IPS-15b (cell line): ENCODE measurements around the gene CCR4.
"Not testable (repeated sequence)": the region's sequence is repeated elsewhere in the genome, so short reads cannot be mapped to it uniquely, and the experiment has no call there.

Experiments
- H3K27me3 ChIP-seq: one replicate; pipeline ENCODE4 v1.6.1; 2013; ENCODE audit warnings: low read length; ENCODE audit not compliant: control insufficient read depth, insufficient read depth
- H3K36me3 ChIP-seq: one replicate; pipeline ENCODE4 v1.6.1; 2013; ENCODE audit warnings: low read length; ENCODE audit not compliant: control insufficient read depth, insufficient read depth
- H3K4me1 ChIP-seq: one replicate; pipeline ENCODE4 v1.6.1; 2013; ENCODE audit warnings: mild to moderate bottlenecking, low read length; ENCODE audit not compliant: control insufficient read depth, insufficient read depth
- H3K4me3 ChIP-seq: one replicate; pipeline ENCODE4 v1.5.1; 2013; ENCODE audit warnings: low read depth, low read length
- H3K9ac ChIP-seq: one replicate; pipeline ENCODE4 v1.6.1; 2013; ENCODE audit warnings: low read depth, mild to moderate bottlenecking, low read length
- H3K9me3 ChIP-seq: one replicate; pipeline ENCODE4 v1.6.1; 2013; ENCODE audit warnings: mild to moderate bottlenecking, low read length; ENCODE audit not compliant: control insufficient read depth, insufficient read depth

CCR4 gene

DNA sequence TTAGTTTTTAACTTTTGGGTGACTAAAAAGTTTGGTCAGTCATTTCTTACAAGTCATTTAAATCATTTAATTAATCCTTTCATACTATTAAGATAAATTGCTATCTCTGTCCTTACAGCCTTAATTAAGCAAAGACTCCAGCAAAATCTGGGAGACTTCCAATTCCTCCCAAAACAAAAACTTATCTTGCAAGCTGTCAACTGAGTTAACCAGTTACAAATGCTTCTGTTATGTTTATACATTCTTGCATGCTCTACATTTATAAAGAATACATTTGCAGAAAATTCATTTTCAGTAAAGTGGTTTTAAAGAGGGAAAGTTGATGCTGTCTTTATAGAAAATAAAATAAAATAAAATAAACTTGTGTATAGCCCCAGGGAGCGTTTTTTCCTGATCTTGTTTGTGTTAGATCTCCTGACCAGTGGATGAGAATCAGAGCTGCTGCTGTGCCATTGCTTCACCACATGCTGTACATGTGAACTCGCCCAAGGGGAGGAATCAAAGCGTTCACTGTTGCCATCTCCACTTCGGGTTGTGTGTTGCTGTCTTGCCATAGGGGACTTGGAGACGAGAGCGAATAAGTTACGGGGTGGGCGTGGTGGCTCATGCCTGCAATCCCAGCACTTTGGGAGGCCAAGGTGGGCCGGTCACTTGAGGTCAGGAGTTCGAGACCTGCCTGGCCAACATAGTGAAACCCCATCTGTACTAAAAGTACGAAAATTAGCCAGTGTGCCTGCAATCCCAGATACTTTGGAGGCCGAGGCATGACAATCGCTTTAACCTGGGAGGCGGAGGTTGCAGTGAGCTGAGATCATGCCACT, 5.5 kb downstream of the CCR4 start:
- no peak overlapping the region for H3K4me3 ChIP-seq
- H3K4me1 ChIP-seq = no peaks in the 10 kb centered on the region
- H3K36me3 ChIP-seq = no peaks in the 10 kb centered on the region
- H3K27me3 ChIP-seq = no peaks in the 10 kb centered on the region
- H3K9me3 ChIP-seq = no peaks in the 10 kb centered on the region
- no peak overlapping the region for H3K9ac ChIP-seq

DNA sequence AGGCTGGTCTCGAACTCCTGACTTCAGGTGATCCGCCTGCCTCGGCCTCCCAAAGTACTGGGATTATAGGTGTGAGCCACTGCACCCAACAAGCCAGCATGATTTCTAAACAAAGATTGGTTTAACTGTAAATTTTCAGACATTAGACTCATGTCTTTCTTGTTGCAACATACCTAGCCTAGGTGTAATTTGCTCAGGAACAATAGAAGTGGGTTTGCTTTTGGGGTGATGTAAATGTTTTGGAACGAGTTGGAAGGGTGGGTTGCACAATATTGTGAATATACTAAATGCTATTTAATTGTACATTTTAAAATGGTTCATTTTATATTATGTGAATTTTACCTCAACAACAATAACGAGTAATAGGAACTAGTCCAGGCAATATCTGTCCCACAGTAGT, 7.1 kb downstream of the CCR4 start:
- Histone ChIP-seq H3K9ac (no peak overlapping the region), H3K9me3 (no peaks in the 10 kb centered on the region), H3K27me3 (no peaks in the 10 kb centered on the region), H3K36me3 (no peaks in the 10 kb centered on the region), H3K4me3 (no peak overlapping the region), H3K4me1 (no peaks in the 10 kb centered on the region)

DNA sequence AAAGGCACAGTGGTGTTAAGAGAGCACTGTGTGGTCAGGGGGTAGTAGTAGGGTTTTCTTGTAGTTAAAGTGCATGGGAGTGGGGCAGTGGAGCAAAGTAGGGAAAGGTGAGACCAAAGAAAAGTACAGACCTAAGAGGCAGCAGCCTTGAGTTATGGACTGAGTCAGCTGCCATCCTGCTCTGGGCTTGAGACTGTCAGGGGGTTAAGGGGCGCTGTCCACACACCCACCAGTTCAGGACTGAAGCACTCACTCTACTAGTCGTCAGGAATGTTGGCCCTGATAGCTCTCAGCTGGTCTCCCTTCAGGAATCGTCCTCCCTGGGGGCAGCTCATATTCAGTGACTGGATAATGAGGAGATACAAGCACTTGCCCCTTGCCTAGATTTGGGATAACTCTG, 7.9 kb downstream of the CCR4 start:
- Histone ChIP-seq H3K4me3 (no peak overlapping the region), H3K27me3 (no peaks in the 10 kb centered on the region), H3K4me1 (no peaks in the 10 kb centered on the region), H3K36me3 (no peaks in the 10 kb centered on the region), H3K9me3 (no peaks in the 10 kb centered on the region), H3K9ac (no peak overlapping the region)

DNA sequence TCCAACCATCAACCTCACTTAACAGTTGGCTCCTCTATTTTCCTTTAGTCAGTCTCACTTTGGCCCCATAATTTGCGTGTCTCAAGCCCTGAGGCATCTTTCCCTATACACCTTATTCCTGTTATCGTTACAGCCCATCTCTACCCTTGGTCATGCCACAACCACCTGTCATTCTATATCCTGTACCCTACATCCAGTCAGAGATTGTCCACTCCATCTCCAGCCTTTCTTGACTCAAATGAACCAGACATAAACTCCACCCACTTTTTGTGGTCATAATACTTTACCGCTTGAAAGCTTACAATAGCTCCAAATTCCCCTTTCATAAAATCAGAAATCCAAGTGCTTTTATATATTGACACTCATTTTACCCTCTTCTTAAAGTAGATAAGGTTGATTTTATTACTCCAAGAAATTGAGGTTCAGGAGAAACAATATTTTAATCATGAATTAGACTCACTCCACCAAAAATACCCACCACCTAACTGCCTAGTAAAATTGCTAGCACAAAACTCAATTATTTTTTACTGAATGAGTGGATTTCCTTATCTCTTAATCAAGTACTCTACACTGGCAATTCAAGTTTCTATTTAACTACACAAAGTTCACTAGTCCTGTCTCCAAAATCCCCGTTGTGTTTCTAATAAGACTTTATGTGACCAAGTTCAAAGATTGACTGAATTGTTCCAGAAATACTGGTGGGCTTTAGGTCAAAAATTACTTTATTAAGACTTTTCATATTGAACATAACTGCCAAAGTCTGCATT, 9.1 kb downstream of the CCR4 start:
- Histone ChIP-seq H3K4me3 (no peak overlapping the region), H3K27me3 (no peaks in the 10 kb centered on the region), H3K4me1 (no peaks in the 10 kb centered on the region), H3K9ac (no peak overlapping the region), H3K36me3 (no peaks in the 10 kb centered on the region), H3K9me3 (peaks cover under 1% of the 10 kb centered on the region)

DNA sequence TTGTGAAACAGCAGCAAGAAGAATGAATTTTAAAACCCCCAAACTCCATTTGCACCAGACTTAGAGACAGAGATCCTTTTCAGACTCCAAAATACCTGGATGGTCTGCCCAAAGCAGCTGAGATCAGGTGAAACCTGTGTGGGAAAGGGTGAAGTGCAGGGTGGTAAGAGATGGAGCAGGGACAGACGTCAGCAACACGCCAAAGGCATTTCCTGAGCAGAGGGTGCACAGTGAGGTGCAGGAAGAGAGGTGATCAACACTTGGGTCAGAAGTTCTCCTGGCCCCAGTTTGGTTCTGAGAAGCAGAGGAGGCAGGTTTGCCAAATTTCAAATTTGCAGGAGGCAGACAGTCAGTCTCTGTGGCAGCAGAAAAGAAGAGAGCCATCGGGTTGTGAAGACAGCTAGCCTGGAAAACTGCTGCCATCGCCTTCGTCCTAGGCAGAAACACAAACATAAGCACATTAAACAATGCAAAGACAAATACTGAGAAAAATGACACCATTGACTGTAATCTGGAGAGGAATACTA, 9.8 kb downstream of the CCR4 start:
- no peak overlapping the region for H3K9ac ChIP-seq
- H3K27me3 ChIP-seq = no peaks in the 10 kb centered on the region
- H3K4me1 ChIP-seq = no peaks in the 10 kb centered on the region
- no peaks in the 10 kb centered on the region for H3K36me3 ChIP-seq
- H3K4me3 ChIP-seq = no peak overlapping the region
- H3K9me3 ChIP-seq = peaks cover 7% of the 10 kb centered on the region

DNA sequence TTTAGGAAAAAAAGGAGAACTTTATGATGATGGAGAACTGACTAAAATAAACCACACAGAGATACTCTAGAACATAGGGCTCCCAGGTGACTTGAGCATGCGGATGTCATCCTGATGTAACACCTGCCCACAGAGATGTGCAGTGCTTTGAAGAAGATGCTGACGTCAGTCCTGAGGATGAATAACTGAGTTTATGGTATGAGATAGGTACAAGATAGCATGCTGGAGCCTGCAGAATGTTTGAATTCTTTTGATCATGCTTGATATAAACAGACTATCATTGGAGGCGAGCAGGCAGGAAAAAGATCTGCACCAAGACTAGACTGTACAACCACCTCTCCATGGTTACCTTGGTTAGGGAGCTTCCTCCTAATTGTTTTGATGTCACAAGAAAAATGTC, 12.4 kb downstream of the CCR4 start:
- Histone ChIP-seq H3K27me3 (no peaks in the 10 kb centered on the region), H3K9me3 (peaks cover 7% of the 10 kb centered on the region), H3K9ac (no peak overlapping the region), H3K4me1 (no peaks in the 10 kb centered on the region), H3K4me3 (no peak overlapping the region), H3K36me3 (no peaks in the 10 kb centered on the region)

DNA sequence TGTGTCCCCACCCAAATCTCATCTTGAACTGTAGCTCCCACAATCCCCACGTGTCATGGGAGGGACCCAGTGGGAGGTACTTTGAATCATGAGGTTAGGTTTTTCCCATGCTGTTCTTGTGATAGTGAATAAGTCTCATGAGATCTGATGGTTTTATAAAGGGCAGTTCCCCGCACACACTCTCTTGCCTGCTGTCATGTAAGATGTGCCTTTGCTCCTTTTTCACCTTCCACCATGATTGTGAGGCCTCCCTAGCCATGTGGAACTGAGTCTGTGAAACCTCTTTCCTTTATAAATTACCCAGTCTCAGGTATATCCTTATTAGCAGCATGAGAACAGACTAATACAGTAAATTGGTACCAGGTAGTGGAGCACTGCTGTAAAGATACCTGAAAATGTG, 13.3 kb downstream of the CCR4 start:
- not testable (repeated sequence) for H3K4me1 ChIP-seq, H3K9me3 ChIP-seq, H3K27me3 ChIP-seq, H3K9ac ChIP-seq, H3K36me3 ChIP-seq, H3K4me3 ChIP-seq

DNA sequence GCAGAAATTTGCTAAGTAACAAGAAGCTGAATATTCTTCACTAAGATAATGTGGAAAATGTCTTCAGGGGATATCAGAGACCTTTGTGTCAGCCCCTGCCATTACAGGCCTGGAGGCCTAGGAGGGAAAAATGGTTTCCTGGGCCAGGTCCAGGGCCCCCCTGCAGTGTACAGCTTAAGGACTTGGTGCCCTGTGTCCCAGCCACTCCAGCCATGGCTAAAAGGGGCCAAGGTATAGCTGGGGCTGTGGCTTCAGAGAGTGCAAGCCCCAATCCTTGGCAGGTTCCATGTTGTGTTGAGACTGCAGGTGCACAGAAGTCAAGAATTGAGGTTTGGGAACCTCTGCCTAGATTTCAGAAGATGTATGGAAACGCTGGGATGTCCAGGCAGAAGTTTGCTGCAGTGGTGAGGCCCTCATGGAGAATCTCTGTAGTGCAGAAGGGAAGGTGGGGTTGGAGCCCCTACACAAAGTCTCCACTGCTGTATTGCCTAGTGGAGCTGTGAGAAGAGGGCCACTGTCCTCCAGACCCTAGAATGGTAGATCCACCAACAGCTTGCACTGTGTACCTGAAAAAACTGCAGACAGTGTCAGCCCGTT, 14.3 kb downstream of the CCR4 start:
- not testable (repeated sequence) for H3K4me3 ChIP-seq, H3K9me3 ChIP-seq, H3K9ac ChIP-seq, H3K4me1 ChIP-seq, H3K36me3 ChIP-seq, H3K27me3 ChIP-seq

DNA sequence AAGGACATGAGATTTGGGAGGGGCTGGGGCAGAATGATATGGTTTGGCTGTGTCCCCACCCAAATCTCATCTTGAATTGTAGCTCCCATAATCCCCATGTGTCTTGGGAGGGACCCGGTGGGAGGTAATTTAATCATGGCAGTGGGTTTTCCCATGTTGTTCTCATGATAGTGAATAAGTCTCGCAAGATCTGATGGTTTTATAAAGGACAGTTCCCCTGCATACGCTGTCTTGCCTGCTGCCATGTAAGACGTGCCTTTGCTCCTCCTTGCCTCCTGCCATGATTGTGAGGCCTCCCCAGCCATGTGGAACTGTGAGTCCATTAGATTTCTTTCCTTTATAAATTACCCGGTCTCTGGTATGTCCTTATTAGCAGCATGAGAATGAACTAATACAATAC, 15.2 kb downstream of the CCR4 start:
- H3K9ac ChIP-seq, H3K27me3 ChIP-seq, H3K9me3 ChIP-seq, H3K4me3 ChIP-seq, H3K4me1 ChIP-seq, H3K36me3 ChIP-seq: not testable (repeated sequence)

DNA sequence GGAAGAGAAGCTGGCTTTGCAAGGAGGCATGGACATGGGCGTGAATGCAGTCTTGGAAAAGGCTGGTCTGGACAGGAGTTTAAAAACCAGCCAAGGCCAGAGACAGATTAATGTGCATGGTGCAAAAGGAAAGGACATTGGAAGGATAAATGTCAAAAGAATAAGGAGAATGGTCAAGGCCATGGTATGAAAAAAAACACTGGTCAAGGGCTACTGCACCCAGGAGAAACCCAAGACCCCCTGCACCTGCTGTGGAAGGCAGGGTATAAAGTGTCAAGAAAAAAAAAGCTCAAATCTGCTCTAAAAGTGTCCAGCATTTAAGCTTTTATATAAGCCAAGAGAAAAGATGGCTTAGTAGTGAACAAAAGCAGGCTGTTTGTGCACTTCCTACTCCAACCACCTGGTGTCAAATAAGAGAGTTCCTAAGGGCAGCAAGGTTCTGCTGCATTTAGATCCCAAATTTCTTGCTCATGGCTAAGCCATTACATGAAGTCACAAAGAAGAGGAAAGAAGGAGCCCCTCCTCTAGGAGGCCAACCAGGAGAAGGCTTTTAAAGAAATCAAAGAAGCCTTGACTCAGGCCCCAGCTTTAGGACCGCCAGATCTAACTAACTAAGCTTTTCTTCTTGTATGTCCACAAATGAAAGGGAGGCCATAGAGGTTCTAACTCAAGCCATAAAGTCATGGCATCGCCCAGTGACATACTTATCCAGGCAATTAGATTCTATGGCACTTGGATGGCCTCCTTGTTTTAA, 16.9 kb downstream of the CCR4 start:
- Histone ChIP-seq H3K36me3 (no peaks in the 10 kb centered on the region), H3K9me3 (peaks cover 7% of the 10 kb centered on the region), H3K9ac (no peak overlapping the region), H3K27me3 (no peaks in the 10 kb centered on the region), H3K4me3 (no peak overlapping the region), H3K4me1 (no peaks in the 10 kb centered on the region)

DNA sequence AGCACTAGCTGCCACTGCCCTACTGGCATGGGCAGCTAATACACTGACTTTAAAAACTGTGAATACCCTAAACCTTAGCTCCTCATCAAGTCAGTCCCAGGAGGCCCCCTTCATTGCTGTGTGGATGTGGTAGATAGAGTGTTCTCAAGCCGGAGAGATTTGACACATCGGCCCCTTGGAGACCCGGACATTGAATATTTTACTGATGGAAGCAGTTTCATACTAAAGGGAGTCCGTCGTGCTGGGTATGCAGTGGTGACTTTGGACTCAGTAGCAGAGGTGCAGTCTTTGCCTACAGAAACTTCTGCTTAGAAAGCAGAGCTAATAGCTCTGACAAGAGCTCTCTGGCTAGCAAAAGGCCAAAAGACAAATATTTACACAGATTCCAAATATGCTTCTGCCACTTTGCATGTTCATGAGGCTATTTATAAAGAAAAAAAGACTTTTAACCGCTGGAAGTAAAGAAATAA, 17.5 kb downstream of the CCR4 start:
- Histone ChIP-seq H3K4me3 (no peak overlapping the region), H3K27me3 (no peaks in the 10 kb centered on the region), H3K9ac (no peak overlapping the region), H3K36me3 (no peaks in the 10 kb centered on the region), H3K4me1 (no peaks in the 10 kb centered on the region), H3K9me3 (peaks cover 7% of the 10 kb centered on the region)
